Sciatic nerve (tissue), 2 donors: Measurements from ENCODE around the gene NUPR1. TPM values are rescaled to one million over a fixed set of nuclear protein-coding genes. Genes with fewer than 3 reads are reported as not detected.
"Not testable (repeated sequence)": the region's sequence is repeated elsewhere in the genome, so short reads cannot be mapped to it uniquely, and the experiment has no call there.

Experiments used
- ATAC-seq: fragments of 200-7000 bp; cut with Tn5 transposase; one replicate; pipeline ENCODE4 v1.9.1; 2020; ENCODE audit warnings: mild to moderate bottlenecking, moderate library complexity
- DNase-seq: peaks from one replicate; pipeline ENCODE4 v3.0.0-alpha.2; 2020; ENCODE audit warnings: low spot score
- intact Hi-C: fragments of 100-400 bp; cut with DNase I; formaldehyde crosslinking; loops from one replicate; pipeline ENCODE4 v1.14.2; 2022
- total RNA-seq: library from RNA; stranded (reverse); fragmentation: NEBNext Ultra II Directional; extraction: Animal tissue kit (Norgen Biotek cat#: 25700); gene quantifications from one replicate; pipeline ENCODE4 v1.2.1, GENCODE V29; 2021
- donor health status: DM: no; HTN: no; CAD: no.
- donor health status: DM: no; HTN: no; CAD: no.

The NUPR1 gene
- total RNA-seq, 1 donor from 2014 or later: 99.3 TPM

DNA sequence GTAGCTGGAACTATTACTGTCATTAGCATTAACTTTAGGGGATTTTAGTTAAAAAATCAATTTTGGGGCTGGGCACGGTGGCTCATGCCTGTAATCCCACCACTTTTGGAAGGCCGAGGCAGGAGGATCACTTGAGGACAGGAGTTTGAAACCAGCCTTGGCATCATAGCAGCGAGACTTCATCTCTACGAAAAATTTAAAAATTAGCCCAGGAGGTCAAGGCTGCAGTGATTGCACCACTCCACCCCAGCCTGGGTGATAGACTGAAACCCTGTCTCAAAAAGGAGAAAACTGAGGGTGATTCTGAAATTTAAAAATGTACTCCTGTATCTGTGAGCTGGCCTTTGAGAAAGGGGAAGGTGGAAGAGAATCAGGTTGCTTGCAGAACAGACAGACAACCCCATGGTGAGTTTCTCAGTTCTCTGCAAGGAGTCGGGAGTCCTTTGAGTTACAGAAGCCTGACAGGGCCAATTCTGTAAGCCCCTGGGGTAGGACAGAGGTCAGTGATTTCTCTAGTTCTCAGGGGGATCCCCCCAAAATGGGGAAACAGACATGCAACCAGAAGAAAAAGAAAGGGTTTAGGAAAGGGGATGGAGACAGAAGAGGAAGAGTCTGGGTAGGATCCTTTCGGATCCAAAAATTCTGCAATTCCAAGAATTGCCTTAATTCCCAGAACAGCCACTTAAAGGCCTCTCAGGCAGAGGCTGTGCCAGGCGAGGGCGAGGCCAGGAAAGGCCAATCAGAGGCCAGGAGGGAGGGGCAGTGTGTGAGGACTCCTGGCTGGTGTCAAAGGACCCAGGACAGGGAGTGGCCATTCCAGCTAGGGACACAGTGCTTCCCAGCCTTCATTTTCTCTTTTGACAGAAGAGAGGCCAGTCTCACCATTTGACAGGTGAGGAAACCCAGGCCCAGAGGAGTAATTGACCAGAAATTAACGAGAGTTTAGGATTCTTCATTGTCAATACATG is 6.7 kb downstream of the NUPR1 start:
- intact Hi-C loops: no loop called here
- DNase-seq: peak; percentile 81
- peak; percentile 98 for ATAC-seq

DNA sequence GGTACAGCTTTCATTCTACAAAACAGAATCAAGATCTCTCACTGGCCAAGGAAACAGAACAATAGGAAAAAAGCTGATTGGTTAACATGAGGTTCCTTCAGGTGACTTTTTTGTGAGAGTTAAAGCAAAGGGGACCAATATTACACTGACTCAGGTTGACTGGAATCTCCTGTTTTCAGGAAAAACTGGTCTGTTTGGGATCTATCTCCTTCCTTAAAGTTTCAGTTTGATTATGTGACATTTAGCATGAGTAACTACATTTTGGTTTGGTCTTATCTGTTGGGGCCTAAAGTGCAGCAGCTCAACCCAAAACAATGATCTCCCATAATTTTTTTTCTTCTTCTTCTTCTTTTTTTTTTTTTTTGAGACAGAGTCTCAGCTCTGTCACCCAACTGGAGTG is 9.7 kb downstream of the NUPR1 start:
- intact Hi-C loops: no loop called here
- DNase-seq (no peak), ATAC-seq (no peak)

DNA sequence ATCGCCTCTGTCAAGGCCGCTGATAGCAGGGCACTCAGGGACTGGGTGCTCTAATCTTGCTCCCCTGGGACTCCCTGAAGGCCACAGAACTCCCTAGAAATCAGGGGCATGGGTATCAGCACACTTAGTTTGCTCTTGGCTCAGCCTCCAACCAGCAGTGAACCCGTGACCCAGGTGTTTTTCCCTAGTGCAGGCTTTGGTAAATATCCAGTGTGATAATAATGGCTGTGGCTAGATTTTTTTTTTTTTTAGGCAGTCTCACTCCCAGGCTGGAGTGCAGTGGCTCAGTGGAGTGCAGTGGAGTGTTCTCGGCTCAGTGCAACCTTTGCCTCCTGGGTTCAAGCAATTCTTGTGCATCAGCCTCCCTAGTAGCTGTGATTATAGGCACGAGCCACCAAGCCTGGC is 10.3 kb downstream of the NUPR1 start:
- no peak for ATAC-seq
- intact Hi-C loops: no loop called here
- no peak for DNase-seq

DNA sequence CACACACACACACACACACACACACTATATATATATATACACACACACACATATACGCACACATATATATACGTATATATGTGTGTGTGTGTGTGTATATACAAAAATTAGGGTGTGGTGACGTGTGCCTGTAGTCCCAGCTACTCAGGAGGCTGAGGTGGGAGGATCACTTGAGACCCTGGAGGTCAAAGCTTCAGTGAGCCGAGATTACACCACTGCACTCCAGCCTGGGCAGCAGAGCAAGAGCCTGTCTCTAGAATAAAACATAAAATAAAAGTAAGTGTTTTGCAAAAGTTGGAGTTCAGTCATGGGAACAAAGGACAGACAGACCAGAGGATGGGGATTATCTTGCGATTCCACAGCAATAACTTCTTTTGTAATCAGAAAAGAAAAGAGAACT is 10.8 kb downstream of the NUPR1 start:
- DNase-seq (no peak), ATAC-seq (no peak)

DNA sequence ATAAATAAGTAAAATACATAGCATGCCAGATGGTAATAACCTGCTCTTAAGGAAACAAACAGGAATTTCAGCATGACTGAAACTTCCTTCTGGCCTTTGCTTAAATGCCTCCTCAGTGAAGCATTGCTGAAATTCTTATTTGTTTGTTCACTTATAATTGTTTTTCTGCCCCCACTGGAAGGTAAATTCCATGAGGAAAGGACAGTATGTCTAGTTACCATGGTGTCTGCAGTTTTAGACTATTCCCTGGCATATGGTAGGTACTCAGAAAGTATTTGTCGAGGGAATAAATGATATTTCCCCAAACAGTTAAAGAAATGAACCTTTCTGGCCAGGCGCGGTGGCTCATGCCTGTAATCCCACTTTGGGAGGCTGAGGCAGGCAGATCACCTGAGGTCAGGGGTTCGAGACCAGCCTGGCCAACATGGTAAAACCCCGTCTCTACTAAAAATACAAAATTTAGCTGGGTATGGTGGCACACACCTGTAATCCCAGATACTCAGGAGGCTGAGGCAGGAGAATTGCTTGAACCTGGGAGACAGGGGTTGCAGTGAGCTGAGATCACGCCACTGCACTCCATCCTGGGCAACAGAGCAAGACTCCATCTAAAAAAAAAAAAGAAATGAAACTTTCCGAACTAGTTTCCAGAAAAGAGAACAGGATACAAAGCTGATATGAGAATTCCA is 11.5 kb downstream of the NUPR1 start:
- DNase-seq, intact Hi-C loops, ATAC-seq: not testable (repeated sequence)

More for the DNA sequence above, 10.8 kb downstream of the NUPR1 start:
- intact Hi-C loops: no loop called here

DNA sequence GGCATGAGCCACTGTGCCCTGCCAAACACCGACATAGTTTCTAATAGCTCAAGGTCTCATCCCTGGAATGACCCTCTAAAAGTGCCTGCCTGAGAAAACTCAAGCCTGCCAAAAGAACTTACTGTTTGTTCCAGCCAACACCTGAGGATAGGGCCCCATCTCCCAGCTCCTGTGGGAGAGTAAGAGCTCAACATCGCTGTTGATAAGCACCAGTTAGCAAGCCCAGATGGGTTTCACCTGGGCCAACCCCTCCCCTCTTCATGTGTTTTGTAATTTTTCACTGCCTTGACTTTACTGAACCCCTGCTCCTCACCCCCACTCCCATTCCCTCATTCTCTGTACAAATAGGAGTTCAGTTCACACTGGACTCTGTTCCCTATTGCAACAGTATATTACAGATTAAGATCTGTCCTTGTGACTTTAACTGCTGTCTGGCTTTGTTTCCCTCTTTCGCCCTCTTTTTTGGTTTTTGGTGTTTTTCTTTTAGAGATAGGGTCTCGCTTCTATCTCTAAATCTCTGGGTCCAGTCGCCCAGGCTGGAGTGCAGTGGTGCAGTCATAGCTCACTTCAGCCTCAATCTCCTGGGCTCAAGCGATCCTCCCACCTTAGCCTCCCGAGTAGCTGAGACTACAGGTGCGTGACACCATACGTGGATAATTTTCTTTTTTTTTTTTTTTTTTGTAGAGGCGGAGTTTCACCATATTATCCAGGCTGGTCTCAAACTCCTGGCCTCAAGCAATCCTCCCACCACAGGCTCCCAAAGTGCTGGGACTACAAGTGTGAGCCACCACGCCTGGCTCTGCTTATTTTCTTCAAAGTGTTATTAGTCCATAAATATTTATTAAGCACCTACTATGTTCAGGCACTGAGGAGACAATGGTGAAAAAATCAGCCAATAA is 12.3 kb downstream of the NUPR1 start:
- ATAC-seq: no peak
- DNase-seq: no peak
- intact Hi-C loops: no loop called here

DNA sequence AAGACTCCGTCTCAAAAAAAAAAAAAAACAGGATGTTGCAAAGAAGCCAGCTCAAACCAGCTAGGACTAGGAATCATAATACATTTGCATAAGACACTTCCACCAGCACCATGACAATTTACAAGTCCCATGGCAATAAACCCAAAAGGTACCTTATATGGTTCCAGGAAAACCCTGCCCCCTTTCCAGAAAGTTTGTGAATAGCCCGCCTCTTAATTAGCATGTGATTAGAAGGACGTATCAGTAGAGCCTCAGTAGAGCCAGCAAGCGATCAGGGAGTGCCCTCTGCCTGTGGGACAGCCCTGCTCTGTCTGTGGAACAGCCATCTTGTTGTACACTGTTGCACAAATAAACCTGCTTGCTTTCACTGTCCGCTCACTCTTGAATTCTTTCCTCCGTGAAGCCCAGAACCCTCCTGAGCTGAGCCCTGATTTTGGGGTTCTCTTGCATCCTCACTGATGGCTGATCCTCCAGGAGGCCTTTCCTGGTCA is 14.0 kb downstream of the NUPR1 start:
- intact Hi-C loops: no loop called here
- ATAC-seq (peak; percentile 50), DNase-seq (no peak)

DNA sequence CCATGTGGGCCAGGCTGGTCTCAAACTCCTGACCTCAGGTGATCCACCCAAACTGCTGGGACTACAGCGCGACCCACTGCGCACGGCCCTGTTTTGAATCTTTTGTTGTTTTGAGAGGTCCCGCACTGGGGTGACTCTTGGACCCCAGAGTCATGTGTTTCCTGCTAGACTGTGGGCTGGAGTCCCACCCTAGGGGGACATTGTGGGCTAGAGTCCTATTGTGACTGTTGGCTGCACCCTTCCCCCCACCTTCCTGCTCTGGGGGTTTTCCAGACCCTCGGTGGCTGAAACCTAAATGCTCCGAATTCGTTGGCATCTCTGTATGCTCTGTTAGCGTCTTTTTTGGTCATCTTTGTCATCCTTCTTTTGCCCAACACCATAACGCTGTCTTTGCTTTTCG is 16.0 kb downstream of the NUPR1 start:
- DNase-seq: no peak
- no peak for ATAC-seq
- intact Hi-C loops: no loop called here

DNA sequence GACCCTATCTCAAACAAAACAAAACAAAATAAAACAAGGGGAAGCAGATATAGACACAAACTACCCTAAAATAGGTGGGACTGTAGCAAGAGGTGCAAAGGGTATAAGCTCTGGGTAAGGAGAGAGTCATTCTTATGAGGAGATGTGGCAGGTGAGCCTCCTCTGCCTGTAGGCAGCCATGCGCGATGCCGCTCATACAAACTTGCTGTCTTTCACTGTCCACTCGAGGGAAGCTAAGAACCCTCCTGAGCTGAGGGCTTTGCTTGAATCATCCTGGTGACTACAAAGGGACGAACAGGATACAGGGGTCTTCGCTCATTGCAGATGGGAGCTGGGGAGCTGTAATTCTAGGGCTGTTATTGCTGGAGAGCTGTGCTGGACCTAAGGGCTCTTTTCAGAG is 17.3 kb downstream of the NUPR1 start:
- ATAC-seq (no peak), DNase-seq (no peak)
- intact Hi-C loops: no loop called here

DNA sequence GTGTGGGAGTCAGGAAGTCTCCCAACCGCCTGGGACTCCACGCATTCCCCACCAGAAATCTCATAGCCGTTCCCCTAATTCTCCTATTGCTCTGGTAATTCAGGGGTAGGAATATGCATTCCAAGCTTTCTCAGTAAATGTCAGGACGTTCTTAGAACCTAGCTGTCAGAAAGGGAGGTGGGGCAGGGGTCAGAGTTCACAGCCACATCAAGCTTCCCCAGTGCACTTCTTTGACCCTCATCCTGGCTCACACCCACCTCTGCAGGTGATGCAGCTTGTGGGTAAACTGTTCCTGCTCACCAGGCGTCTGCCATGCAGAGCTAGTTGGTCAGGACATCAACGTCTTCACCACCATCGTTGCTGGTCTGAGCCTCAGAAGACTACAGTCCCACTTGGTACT is 18.1 kb downstream of the NUPR1 start:
- DNase-seq: no peak
- intact Hi-C loops: no loop called here
- no peak for ATAC-seq

DNA sequence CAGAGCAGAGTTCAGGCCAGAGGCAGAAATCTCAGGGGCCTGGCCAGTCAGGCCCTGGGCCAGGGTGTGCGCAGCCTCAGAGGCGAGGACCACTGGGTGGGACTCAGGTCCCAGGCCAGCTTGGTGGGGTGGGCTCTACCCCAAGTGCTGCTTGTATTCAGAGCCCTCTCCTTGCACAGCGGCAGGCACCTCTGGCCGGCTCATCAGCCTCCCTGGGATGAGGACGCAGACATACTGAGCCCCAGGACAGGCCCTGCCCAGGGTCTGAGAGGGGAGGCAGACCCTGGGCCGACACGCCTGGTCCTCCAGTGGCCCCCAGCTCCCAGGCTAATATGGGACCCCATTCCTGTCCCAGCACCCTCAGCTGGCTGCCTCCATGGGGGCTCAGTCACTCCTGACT is 24.5 kb downstream of the NUPR1 start:
- DNase-seq: no peak
- intact Hi-C loops: no loop called here
- ATAC-seq: no peak

DNA sequence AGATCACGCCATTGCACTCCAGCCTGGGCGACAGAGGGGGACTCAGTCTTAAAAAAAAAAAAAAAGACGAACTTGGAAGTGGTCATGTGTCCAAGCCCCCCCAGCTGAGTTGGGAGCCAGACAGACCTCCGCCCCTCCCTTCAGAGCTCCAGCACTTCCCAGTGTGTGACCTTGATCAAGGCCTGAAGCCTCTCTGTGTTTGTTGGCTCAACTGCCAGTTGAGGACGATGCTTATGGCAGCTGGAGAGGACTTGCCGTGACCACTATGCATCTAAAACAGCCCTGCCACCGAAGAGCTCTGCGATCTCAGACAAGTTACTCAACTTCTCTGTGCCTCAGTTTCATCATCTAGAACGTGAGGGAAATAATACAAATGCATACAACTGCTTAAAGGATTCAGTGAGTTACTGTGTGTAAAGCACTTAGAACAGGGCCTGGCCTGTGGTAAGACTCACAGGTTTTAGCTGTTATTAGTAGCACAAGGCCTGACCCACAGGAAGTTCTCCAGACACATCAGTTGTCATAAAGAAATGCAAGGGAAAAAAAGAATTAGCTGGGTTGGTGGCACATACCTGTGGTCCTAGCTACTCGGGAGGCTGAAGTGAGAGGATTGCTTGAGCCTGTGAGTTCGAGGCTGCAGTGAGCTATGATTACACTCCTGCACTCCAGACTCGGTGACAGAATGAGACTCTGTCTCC is 25.1 kb downstream of the NUPR1 start:
- intact Hi-C loops: no loop called here
- DNase-seq: no peak
- ATAC-seq: no peak

DNA sequence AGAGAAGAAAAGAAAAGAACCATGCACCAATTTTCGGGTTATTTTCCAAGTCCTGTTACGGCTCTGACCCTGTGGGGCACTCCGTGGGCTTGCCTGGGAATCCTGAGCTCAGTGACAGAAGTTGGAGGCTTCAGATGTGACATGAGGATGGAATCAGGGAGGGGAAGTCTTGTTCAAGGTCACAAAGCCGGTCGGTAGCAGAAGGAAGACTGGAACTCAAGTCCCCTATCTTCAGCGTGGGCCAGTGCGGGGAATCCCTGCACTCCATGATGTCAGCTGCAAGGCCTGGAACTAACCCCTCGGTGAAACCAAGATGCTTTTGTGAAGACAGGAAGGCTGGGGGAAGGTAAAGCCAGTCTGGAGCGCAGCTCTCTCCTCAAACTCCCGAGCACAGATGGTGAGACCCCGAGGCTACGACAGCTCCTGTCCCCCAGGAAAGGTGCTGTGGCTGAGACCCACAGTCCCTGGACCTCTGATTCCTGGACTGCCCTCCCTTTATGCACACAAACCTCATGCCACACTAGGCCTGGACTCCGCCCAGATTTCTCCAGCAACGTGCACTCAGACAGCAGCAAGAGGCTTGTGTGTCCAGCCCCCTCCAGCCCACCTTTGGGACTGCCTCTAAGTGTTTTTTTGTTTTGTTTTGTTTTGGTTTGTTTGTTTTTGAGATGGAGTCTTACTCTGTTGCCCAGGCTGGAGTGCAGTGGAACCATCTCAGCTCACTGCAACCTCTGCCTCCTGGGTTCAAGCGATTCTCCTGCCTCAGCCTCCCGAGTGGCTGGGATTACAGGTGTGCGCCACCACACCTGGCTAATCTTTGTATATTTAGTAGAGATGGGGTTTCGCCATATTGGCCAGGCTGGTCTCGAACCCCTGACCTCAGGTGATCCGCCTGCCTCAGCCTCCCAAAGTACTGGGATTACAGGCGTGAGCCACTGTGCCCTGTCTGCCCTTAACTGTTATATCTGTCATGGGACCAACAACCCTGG is 26.7 kb downstream of the NUPR1 start:
- DNase-seq (no peak), ATAC-seq (no peak)
- intact Hi-C loops: no loop called here

DNA sequence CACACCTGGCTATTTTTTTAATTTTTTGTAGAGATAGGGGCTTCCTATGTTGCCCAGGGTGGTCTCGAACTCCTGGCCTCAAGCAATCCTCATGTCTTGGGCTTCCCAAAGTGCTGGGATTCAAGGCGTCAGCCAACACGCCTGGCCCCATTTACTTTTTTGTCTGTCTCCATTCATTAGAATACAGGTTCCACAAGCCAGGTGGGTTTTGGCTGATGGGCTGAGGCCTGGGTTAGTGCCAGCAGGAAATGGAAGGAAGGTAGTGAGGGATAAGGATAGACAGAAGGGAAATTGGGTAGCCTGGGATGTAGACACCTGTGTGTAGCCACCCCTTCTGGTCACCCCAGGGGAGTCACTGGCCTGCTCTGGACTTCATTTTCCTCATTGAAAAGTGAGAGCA is 27.7 kb downstream of the NUPR1 start:
- no peak for DNase-seq
- intact Hi-C loops: no loop called here
- ATAC-seq: no peak

DNA sequence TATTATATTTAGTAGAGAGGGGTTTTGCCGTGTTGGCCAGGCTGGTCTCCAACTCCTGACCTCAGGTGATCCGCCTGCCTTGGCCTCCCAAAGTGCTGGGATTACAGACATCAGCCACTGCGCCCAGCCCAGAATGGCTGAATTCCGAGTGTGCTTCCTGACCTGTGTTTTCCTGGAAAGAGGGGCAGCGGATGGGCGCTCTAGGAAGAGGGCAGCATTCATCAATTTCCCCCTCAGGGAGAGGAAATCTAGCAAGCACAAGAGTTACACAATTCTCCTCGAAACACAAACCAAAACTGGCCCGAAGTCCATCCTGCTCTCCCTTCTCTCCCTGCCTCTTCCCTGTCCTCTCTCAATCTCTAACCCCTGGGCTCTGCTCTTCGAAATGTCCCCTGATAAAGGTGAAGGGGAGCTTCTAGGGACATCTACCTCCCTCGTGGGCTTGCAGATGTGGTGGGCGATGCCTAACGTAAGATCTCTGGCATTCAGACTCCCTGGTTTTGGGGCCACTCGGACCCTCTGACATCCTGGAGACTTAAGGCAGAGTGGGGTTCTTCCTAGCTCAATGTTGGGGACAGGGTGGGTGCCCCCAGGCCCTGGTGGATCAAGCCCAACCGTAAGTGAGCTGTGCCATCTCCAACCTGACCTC is 33.2 kb downstream of the NUPR1 start:
- DNase-seq (no peak), ATAC-seq (peak; percentile 48)
- intact Hi-C loops: no loop called here

DNA sequence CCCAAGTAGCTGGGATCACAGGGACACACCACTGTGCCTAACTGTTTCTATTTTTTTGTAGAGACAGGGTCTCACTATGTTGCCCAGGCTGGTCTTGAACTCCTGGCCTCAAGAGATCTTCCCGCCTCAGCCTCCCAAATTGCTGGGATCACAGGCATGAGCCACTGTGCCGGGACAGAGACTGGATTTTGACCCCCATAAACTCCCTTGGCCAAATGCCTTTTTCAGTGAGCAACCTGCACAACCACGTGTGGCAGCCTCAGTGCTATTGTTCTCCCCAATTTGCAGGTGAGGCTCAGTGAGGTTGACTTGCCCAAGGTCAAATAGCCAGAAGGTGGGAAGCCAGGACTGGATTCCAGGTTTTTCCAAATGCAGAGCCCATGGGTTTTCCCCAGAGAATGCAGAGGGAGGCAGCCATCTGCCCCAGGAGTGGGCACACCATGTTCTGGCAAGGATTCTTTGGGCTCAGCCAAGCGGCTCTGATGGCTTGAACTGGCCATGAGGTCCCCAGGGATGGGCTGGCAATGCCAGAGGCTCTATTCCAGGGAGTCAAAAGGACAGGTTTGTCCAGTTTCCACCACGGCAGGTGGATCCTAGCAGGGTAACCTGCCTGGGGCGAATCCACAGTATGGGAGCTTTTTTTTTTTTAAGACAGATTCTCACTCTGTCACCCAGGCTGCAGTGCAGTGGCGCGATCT is 33.9 kb downstream of the NUPR1 start:
- DNase-seq (no peak), ATAC-seq (no peak)
- intact Hi-C loops: no loop called here
